ENCODE data around the gene TMEM134.

Gene TMEM134

DNA sequence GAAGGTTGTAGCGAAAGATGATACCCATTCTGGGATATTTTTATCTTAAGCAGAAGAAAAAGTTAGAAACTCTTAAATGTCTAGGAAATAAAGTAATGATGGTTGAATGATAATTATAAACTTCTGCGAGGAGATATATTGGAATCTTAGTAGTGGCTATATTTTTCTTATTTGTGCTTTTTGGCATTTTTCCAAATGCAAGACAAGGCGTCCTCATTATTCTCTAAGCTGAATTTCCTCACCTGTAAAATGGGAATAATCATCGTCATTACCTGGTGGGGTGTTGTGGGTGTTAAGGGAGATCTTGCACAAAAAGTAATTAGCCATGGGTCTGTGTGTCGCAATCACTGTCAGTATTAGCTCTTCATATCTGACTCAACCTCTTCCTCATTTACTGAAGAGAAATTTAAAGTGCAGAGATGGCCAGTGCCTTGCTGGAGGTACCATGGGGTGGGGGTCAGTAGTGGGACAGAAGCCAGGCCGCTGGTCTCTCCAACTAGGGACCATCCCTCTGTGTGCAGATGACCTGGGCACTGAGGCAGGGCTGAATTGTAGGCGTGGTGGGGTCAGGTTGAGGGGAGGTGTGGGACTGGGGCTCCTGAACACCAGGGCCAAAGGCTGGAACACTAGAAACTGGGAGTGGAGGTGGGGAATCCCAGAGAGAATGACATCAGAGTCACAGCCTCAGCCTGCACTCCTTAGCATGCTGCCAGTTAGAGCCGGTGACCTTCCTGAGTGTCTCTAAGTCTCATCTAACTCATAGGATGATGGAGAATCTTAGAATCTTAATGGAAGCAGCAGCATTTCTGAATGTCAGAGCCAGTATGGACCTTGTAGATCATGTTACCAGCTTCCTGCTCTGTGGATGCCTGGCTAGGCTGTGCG is 32.0 kb upstream of the TMEM134 start:
- DNase-seq (ENCODE audit: low read depth): no peak

DNA sequence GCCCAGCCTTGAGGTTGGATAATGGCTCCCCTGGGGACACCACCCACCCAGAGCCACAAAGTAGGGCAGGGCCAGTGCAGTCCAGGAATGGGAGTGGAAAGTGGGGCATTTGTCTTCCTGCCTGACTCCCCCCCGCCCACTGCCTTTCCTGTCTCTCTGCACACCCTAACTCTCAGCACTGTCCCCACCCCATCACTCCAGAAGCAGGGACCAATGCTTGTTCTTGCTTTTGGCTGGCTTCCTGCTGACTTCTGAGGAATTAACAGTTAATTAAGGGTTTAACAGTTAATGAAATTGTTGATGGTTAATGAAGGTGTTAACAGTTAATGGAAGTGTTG is 31.4 kb upstream of the TMEM134 start:
- DNase-seq (ENCODE audit: low read depth): no peak

- no peak for DNase-seq (ENCODE audit: low read depth)
Observed at GRCh38 chr11:67499808-67500483, 30.9 kb upstream of the TMEM134 start.

- DNase-seq (ENCODE audit: low read depth): no peak
Observed at GRCh38 chr11:67498544-67498972, 29.5 kb upstream of the TMEM134 start.

- DNase-seq (ENCODE audit: low read depth): no peak
Observed at GRCh38 chr11:67497656-67498291, 28.7 kb upstream of the TMEM134 start.

GRCh38 chr11:67496113-67496512 is 27.1 kb upstream of the TMEM134 start:
- no peak for DNase-seq (ENCODE audit: low read depth)

GRCh38 chr11:67495234-67496005 is 26.4 kb upstream of the TMEM134 start:
- no peak for DNase-seq (ENCODE audit: low read depth)

- DNase-seq (ENCODE audit: low read depth): no peak
Observed at GRCh38 chr11:67494371-67495233, 25.6 kb upstream of the TMEM134 start.

GRCh38 chr11:67493548-67494370 is 24.7 kb upstream of the TMEM134 start:
- DNase-seq (ENCODE audit: low read depth): no peak

- no peak for DNase-seq (ENCODE audit: low read depth)
Observed at GRCh38 chr11:67492801-67493547, 23.9 kb upstream of the TMEM134 start.

DNA sequence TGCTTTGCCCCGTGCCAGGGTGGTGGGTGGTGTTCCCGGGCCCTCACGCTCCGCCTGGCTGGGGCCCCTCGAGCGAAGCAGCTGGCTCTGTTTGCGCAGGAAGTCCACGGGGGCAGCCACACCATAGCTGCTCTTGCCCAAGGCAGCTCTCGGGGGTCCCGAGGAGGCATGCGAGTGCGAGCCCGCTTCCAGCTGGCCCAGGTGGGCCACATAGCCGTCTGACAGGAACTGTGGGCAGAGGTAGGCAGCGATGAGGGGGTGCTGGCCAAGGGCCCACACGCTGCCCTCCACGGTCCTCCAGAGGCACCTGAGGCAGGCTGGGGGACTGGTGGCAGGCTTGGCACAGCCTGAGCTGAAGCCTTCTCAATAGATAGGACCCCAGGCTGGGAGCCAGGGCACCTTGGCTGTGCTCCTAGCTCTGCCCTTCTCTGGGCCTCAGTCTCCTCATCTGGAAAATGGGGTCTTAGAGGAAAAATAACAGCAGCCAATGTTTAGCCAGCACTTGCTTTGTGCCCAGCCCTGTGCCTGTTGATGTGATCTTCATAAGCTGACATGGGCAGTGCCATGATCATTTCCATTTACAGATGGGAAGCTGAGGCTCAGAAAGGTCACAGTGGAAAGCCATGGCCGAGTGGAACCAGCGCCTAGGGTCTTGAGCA is 23.1 kb upstream of the TMEM134 start:
- no peak for DNase-seq (ENCODE audit: low read depth)

DNA sequence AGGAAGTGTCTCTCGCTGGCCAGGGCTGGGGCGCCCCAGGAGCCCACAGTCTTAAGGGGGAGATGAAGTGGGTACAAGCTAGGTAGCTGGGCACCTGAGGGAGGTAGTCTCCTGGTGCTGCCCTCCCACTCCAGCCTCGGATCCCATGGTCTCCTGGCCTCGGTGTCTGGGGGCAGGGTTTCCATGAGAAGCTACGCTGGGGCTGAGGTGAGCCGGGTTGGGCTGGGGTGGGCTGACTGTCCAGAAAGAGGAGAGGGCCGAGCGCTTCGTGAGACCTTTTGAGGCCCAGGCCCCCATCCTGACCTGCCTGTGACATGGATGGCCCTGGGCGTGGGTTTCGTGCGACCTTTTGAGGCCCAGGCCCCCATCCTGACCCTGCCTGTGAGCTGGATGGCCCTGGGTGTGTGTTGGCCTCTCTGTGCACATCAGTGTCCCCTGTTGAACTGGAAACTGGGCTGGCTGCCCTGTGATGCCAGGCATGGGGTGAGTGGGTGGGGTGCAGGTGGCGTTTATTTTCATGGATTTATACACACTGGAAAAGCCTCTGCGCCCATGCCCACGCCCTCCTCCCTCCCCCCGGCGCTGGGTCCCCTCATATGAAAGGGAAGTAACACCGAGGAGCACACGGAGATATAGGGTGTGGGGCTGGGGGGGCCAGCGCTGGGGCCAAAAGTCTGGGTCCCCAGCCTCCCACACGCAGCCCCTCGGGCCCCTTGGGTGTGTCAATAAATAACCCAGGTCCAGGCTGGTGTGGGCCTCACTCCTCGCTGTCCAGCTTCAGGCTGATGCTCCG is 22.4 kb upstream of the TMEM134 start:
- no peak for DNase-seq (ENCODE audit: low read depth)

GRCh38 chr11:67490727-67491065 is 21.6 kb upstream of the TMEM134 start:
- DNase-seq (ENCODE audit: low read depth): no peak

- DNase-seq (ENCODE audit: low read depth): no peak
Observed at GRCh38 chr11:67489885-67490726, 21.1 kb upstream of the TMEM134 start.

DNA sequence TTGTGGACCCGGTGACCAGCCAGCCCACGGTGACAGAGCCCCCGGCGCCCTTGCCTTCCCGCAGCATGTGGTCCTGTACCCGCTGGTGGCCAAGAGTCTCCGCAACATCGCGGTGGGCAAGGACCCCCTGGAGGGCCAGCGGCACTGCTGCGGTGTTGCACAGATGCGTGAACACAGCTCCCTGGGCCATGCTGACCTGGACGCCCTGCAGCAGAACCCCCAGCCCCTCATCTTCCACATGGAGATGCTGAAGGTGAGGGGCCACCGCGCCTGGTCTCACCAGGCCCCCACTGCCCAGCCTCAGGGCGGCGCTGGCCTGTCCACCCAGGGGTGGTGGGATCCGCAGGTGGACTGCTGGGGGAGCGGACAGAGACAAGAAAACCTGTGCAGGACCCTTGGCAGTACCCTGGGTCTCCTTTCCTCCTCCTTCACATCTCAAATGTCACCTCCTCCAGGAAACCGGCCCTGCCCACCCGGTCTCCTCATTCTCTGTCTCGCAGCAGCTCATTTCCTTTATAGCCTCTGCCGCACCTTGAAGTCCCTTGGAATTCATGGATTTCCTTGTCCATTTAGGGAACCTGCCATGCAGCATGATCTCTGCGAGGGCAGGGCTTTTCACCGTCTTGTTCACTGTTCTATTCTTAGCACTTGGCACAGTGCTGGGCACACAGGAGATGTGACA is 20.3 kb upstream of the TMEM134 start:
- no peak for DNase-seq (ENCODE audit: low read depth)

DNA sequence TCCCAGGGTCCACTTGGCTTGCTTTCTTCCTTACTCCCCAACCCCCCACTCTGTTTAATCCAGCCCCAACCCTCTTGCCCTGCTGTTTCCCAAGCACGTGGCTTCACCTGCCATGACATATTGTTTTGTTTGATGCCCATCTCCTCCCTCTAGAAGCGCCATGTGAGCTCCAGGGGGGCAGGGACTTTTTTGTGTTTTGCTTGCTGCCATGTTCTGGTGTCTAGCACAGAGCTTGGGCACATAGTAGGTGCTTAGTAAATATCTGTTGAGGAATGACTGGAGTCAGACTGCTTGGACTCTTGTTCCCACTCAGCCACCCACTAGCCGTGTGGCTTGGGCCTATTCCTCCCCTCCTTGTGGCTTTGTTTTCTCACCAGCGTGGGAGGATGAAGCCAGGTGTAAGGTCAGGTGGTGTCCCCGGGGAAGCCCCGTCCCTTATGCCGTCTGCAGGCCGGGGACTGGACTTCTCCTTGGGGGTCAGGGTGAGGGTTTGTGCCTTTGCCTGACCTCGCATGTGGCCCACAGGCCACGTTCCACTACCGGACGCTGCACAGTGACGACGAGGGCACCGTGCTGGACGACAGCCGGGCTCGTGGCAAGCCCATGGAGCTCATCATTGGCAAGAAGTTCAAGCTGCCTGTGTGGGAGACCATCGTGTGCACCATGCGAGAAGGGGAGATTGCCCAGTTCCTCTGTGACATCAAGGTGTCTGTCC is 17.6 kb upstream of the TMEM134 start:
- no peak for DNase-seq (ENCODE audit: low read depth)
